ENCODE data around the gene PHETA1.
A peak's percentile ranks its signal among the peaks of the same experiment; 100 is the strongest.
"Not testable (repeated sequence)": the region's sequence is repeated elsewhere in the genome, so short reads cannot be mapped to it uniquely, and the experiment has no call there.

Gene PHETA1

DNA sequence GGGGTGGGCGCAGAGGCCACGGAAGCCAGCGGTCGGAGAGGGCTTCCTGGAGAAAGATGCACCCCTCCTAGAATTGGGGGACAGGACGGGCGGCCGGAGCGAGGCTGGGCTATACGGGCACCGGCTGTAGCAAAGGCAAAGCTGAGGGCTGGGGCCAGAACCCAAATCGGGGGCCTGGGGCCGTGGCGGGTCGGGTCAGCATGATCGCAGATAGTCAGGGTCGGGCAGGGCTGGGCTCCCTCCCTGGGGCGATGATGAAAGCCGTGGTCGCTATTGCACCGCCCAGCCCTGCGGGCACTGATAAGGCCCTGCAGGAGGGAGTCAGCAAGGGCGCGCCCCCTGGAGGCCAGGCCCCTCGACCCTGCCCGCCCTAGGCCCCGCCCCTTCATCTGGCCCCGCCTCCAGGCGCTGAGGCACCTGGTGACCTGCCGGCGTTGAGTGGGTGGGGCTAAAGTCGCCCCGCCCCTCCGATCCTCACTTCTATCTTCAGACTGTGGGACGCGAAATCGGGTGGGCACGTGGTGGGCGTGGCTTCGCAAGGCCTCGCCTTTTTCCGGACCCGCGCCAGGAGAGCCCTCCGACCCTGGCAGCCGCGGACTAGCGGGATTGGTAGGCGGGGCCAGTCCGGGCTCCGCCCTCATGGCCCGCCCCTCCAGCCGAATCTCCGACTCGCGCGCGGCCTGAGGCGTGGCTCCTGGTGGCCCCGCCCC, 36.4 kb upstream of the PHETA1 start:
- DNase-seq (ENCODE audit: low read depth), result peak; percentile 87

DNA sequence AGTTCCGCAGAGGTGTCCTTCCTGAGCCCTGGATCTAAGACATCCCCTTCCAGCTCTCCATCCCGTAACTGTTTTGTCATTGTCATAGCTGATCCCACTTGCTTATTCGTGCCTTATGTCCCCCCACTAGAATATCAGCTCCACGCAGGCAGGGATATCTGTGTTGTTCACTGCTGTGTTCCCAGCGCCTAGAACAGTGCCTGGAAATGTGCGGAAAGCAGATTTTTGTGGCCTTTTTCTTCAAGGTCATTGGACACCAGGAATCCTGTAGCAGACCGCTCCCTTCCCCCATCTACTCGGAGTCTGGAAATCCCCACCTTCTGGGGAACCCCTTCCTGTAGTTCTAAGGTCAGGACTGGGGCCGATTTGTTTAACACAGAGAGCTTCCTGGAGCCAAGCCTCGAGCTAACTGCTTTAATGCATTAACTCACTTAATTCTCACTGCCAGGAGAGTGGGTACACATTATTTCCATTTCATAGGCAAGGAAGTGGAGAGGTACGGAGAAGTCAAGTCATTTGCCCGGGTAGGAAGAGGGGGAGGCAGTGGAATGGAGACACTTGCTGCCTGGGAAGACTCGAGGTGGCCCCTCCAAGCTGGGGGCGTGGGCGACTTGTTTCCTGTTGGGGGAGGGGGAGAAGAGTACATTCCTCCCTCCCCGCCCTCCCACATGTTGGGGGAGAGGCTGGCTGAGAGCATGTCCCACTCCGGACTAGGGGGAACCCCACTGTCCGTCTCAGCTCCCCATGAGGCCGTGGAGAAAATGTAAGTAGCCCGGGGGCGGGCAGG, 35.7 kb upstream of the PHETA1 start:
- peak; percentile 74 for DNase-seq (ENCODE audit: low read depth)

DNA sequence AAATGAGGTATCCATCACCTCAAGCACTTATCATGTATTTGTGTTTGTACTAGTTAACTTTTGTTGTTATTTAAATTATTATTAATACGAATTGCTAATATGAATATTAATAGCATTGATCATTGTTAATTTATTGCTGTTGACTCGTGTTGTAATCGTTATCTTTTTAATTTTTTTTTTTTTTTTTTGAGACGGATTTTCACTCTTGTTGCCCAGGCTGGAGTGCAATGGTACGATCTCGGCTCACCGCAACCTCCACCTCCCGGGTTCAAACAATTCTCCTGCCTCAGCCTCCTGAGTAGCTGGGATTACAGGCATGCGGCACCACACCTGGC, 33.6 kb upstream of the PHETA1 start:
- not testable (repeated sequence) for DNase-seq (ENCODE audit: low read depth)

DNA sequence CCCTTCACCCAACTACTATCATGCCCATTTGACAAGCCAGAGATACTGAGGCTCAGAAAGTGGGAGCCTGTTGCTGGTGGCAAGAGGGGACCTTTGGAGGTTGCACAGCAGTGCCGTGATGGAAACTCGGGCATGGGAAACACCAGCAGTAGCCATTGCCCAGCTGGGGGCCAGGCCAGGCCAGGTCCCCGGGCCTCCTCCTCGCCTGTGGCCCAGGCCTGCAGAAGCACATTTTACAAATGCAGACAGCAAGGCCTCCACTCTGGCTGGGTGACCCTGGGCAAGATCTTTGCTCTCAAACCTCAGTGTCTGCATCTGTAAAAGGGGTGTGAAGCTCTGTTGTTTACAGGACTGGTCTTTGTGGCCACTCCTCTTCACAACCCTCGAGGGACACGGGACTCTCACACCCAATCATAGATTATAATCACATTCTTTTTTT, 32.3 kb upstream of the PHETA1 start:
- no peak for DNase-seq (ENCODE audit: low read depth)

DNA sequence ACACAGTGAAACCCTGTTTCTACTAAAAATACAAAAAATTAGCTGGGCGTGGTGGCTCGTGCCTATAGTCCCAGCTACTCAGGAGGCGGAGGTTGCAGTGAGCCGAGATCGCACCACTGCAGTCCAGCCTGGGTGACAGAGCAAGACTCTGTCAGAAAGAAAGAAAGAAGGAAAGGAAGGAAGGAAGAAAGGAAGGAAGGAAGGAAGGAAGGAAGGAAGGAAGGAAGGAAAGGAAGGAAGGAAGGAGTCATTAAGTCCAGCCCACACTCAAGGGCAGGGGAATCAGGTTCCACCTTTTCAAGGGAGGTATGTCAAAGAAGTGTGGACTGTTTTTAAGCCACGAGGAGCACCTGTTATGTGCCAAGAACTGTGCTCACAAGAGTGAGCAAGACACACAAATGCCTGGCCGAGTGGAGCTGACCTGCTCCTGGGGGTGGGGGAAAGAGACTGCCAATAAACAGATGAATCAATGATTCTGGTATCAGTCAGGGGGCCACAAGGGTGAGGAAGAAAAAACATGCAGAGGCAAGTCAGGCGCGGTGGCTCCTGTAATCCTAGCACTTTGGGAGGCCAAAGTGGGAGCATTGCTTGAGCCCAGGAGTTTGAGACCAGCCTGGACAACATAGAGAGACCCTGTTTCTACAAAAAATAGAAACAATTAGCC, 31.0 kb upstream of the PHETA1 start:
- DNase-seq (ENCODE audit: low read depth), result not testable (repeated sequence)

DNA sequence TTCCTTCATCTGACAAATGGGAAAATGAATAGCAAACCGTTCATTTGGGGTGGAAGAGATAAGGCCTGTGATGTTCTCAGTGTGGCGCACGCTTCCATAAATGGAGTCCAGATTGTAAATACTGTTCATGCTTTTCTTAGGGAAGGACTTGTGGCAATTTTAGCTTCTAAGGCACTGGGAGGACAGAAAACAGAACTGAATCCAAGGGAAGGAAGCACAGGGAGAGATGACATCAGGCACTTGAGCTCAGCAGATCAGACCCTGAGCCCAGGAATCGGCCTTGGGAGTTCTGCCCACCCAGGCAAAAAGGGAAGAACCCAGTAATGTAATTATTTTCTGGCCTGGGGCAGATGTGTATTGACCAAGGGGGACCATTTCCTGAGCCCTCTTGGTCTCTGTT, 29.6 kb upstream of the PHETA1 start:
- DNase-seq (ENCODE audit: low read depth), result no peak

DNA sequence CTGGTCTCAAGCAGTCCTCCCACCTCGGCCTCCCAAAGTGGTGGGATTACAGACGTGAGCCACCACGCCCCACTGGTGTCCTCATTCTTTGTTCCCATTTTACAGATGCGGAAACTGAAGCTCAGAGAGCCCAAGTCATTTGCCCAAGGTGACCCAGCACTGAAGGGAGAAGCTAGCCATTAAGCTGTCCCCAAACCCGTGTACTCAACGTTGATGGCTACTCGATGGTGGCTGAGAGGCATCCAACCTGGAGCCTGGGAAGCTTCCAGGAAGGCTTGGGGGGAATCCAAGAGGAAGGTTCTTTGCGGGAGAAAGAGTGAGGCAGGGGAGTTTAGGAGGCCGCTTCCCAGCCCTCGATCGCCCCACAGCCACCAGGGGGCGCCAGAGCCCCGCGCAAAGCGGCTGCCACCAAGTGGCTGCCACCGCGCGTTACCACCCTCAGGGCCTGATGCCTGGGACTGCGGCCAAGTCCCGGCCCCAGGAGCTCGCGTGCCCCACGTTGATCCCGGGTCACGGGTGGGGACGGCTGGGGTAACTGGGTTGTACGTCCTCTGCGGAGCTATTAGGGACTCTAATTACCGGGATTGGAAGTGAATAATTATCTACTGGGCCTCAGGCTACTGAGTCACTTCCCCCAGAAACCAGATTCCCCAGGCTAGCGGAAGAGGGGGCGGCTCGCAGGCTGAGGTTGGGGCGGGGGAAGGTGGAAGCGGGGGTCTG, 28.0 kb upstream of the PHETA1 start:
- DNase-seq (ENCODE audit: low read depth), result peak; percentile 76

DNA sequence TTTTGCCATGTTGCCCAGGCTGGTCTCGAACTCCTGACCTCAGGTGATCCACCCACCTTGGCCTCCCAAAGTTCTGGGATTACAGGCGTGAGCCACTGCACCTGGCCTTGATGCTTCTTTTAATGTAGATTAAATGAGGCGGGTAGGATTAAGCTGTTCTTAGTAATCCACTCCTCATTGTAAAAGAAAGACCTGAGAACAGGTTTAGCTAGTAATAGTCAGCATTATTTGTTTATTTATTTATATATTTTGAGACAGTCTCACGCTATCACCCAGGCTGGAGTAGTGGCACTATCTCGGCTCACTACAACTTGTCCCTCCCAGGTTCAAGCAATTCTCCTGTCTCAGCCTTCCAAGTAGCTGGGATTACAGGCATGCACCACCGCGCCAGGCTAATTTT, 27.4 kb upstream of the PHETA1 start:
- not testable (repeated sequence) for DNase-seq (ENCODE audit: low read depth)

DNA sequence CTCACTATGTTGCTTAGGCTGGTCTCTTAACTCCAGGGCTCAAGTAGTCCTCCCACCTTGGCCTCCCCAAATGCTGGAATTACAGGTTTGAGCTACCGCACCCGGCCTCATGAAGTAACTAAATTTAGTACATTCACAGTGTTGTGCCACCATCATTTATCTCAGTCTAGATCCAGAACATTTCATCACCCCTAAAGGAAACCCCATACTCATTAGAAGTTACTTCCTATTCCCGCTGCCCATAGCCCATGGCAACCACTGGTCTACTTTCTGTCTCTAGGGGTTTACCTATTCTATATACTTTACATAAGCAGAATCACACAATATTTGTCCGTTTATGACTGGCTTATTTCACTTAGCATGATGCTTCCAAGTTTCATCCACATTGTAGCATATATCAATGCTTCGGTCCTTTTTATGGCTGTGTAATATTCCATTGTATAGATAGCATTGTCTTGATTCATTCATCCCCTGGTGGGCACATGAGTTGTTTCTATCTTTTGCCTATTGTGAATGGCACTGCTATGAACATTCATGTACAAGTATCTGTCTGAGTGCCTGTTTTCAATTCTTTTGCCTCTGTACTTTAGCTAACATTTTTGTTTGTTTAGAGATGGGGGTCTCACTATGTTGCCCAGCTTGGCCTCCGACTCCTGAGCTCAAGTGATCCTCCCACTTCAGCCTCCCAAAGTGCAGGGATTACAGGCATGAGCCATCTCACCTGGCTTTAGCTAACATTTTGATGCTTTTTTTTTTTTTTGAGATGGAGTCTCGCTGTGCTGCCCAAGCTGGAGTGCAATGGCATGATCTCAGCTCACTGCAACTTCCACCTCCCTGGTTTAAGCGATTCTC, 26.7 kb upstream of the PHETA1 start:
- no peak for DNase-seq (ENCODE audit: low read depth)

DNA sequence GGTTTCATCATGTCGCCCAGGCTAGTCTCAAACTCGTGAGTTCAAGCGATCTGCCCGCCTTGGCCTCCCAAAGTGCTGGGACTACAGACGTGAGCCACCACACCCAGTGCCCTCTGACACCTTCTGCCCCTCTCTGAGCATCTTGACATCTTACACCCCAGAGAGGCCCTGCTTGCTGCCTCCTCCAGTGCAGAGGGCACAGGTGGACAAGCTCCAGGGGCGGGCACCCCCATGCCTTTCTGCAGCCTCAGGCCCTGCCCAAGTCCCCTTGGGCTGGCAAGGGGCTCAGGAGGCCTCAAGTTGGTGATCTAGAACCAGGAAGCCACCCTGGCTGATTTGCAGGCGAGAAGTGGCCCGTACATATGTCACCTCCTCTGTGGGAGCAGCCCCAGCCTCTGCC, 25.6 kb upstream of the PHETA1 start:
- no peak for DNase-seq (ENCODE audit: low read depth)

DNA sequence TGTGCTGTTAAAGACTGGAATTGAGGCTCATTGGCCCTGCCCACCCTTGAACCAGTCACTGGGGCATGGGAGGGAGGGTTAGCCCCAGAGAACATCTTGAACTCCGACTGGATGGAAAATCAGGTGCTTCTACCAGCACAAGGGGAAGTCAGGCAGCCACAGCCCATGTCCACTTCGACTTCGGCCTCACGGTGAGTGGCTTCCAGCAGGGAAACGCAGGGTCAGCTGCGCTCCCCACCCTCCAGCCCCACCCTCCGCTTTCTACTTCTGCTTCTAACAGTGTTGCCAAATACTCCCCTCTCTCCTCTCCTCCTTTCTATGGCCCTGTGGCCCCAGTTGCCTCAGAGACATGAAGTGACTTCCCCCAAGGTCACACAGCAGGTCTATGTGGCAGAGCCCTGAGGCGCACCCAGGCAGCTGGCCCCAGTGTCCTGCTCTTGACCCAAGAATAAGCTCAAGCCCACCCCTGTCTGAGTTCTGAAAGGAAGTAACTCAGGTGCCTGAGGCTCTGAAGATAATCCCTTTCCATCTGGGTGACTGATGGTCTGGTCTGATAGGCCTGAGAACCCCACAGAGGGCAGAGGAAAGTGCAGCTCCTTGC, 24.9 kb upstream of the PHETA1 start:
- DNase-seq (ENCODE audit: low read depth), result peak; percentile 55

DNA sequence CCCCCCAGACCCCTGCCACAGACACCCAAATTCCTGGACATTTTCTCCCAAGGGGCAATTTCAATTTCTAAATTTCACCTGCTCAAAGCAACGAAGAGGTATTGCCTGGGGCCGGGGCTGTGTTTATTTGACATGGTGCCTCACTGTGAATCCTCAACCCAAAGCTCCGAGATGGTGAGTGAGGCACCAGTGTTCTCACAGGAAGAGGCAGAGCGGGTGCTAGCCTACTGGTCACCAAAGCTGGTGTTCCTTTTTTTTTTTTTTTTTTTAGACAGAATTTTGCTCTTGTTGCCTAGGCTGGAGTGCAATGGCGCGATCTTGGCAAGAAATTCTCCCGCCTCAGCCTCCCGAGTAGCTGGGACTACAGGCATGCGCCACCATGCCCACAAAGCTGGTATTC, 22.0 kb upstream of the PHETA1 start:
- no peak for DNase-seq (ENCODE audit: low read depth)

DNA sequence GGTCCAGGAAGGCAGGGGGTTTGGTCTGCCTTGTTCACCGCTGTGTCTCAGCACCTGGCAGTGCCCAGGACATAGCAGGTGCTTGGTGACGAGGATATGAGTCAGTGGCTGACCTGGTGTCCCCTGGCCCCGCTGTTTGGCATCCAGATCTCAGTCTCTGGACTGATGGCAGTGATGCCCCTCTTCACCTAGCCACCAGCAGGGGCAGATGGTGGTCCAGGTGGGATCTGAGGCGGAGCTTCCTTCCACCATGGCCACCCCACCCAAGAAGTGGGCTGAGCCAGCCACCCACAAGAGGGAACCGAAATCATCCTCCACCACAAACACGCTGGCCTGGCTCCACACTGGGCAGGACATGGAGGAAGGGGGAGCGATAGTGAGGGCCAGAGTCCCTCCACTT, 20.7 kb upstream of the PHETA1 start:
- no peak for DNase-seq (ENCODE audit: low read depth)

DNA sequence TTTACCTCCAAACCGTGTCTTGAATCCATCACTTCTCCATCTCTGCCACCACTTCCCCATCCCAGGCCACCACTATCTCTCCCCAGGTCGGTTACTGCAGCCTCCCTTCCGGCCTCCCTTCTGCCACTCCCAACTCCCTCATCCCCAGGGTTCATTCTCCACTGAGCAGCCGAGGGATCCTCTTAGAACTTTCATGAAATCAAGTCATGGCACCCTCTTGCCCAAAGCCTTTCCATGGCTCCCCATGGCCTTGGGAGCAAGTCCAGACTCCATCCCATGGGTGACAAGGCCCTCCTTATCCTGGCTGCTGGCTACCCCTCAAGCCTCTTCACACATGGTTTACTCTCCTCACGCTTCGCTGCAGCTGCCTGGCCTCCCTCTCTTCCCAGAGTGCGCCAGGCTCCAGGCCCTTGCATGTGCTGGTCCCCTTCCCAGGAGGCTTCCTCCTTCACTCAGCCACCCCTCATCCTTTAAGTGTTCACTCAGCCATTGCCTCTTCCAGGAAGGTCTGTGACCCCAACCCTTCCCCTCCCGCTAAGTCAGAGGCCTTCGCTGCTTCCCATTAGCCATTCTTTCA, 18.9 kb upstream of the PHETA1 start:
- DNase-seq (ENCODE audit: low read depth), result no peak

DNA sequence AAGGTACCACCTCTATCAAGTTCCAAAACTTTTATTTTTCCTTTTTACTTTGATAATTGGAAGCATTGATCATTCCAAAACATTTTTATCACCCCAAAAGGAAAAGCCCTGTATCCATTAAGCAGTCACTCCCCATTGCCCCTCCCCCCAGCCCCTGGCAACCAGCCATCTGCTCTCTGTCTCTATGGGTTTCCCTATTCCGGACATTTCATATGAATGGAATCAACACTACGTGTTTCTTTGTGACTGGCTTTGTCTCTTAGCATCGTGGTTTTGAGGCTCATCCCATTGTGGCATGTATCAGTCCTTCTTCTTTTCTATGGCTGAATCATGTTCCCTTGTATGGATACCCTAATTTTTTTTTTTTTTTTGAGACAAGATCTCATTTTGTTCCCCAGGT, 18.0 kb upstream of the PHETA1 start:
- no peak for DNase-seq (ENCODE audit: low read depth)

DNA sequence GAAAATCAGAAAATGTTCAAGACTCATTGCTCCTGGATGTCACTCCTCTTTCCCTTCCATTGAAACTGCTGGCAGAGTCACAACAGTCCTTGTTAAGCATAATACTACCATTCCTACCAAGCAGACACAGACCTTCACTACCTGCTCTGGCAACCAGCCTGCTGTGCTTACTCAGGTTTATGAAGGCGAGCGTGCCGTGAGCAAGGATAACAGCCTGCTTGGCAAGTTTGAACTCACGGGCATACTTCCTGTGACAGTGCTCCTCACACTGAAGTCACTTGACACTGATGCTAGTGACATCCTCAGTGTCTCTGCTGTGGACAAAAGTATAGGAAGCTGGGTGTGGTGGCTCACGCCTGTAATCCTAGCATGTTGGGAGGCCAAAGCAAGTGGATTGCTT, 15.7 kb upstream of the PHETA1 start:
- no peak for DNase-seq (ENCODE audit: low read depth)

DNA sequence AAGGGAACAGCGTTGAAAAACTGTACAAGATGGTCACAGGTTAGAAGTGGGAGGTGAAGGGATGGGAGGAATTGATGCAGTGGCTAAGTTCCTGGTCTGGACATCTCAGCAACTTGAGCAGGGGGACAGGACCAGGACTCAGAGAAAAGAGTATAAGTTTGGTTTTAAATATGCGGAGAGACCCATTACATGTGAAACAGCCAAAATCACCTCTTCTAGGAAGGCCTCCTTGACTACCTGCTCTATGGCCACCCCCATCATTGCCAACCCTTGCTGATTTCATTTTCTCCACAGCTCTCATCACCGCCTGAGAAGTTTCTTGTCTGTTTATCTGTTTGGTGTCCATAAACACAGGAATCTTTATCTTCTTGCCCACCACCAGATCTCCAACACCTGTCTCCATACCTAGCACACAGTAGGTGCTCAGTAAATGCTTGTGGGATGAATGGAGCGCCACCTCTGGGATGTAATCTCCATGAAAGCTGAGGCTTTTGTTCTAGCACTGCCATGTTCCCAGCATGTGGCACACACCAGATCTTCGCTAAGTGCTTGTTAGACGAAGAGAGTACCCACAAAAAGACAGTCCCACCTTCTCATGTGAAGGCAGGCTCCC, 11.2 kb upstream of the PHETA1 start:
- no peak for DNase-seq (ENCODE audit: low read depth)

DNA sequence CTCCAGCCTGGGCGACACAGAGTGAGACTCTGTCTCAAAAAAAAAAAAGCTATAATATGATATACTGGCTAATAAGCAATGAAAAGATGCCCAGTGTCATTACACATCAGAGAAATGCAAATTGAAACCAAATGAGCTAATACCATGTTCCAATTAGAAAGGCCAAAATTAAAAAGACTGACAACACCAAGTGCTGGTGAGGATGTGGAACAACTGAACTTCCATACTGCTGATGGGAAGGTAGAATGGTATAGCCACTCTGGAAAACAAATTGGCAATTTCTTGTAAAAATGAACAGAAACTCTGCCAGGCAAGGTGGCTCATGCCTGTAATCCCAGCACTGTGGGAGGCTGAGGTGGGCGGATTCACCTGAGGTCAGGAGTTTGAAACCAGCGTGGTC, 8.5 kb upstream of the PHETA1 start:
- DNase-seq (ENCODE audit: low read depth), result no peak

DNA sequence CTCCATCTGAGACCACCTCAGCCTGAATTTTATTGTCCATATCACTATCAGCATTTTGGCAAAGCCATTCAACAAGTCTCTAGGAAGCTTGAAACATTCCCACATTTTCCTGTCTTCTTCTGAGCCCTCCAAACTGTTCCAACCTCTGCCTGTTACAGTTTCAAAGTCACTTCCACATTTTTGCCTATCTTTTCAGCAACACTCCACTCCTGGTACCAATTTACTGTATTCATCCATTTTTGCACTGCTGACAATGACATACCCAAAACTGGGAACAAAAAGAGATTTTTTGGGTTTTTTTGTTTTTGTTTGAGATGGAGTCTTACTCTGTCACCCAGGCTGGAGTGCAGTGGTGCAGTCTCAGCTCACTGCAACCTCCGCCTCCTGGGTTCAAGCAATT, 4.3 kb upstream of the PHETA1 start:
- not testable (repeated sequence) for DNase-seq (ENCODE audit: low read depth)

DNA sequence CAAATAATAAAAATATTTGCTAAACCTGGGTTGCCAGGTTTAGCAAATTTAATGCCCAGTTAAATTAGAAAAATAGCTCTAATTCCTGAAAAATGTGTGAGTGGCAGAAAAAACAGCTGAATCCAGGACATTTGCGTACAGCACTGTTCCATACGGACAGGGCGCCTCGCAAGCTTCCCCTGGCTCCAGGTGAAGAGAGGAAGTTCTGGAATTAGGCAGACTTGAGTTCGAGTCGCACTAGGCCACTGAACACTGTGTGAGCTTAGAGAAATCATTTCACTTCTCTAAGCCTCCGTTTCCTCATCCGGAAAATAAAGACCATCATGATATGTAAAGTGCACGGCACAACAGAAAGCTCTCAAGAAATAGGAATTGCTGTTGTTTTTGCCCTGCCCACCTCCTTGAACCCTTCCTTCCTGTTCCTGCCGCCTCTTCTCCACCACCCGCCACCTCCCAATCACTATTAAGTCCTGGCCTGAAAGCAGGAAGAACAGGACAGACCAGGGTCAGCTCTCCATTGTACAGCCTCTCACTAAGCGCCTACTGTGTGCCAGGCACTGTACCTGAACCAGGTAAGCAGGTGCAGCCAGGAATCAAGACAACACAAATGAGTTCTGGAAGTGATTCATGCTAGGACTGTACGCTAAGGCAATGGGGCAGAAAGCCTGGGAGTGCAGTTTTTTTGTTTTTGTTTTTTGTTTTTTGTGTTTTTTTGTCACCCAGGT, 763 bp upstream of the PHETA1 start:
- DNase-seq (ENCODE audit: low read depth), result no peak

All from iris pigment epithelial cell (primary cell).